HepG2 (cell line): Measurements from ENCODE around the gene NAA25. TPM values are rescaled to one million over a fixed set of nuclear protein-coding genes. Genes with fewer than 3 reads are reported as not detected.

Source experiments
- ARNTL ChIP-seq: sonication (generic); formaldehyde crosslinking; IDR thresholded peaks from 2 replicates; pipeline ENCODE4 v1.4.0; 2020; ENCODE audit warnings: mild to moderate bottlenecking, missing genetic modification reagents
- ATF2 ChIP-seq: sonication (generic); formaldehyde crosslinking; IDR thresholded peaks from 2 replicates; pipeline ENCODE4 v1.4.0; 2020; ENCODE audit warnings: missing genetic modification reagents
- CCAR2 ChIP-seq: fragments of 200-400 bp; formaldehyde crosslinking; optimal IDR thresholded peaks from 2 replicates; pipeline ENCODE3; 2018; ENCODE audit warnings: low read depth, mild to moderate bottlenecking, low read length, moderate library complexity
- EEA1 ChIP-seq: sonication (generic); formaldehyde crosslinking; IDR thresholded peaks from 2 replicates; pipeline ENCODE4 v1.5.1; 2020; ENCODE audit warnings: mild to moderate bottlenecking, missing genetic modification reagents, borderline replicate concordance
- HMG20A ChIP-seq: IDR thresholded peaks from 2 replicates; pipeline ENCODE4 v1.6.1; 2016; ENCODE audit warnings: borderline replicate concordance
- KDM3A ChIP-seq: IDR thresholded peaks from 2 replicates; pipeline ENCODE4 v1.6.1; 2018; ENCODE audit warnings: low read depth, missing compliant biosample characterization
- NCOA1 ChIP-seq: sonication (generic); formaldehyde crosslinking; IDR thresholded peaks from 2 replicates; pipeline ENCODE4 v1.9.0; 2021; ENCODE audit warnings: missing genetic modification reagents
- NCOA5 ChIP-seq: sonication (generic); formaldehyde crosslinking; IDR thresholded peaks from 2 replicates; pipeline ENCODE4 v1.4.0; 2020; ENCODE audit warnings: missing genetic modification reagents
- NFKBIZ ChIP-seq: IDR thresholded peaks from 2 replicates; pipeline ENCODE4 v1.6.1; 2018; ENCODE audit warnings: missing genetic modification reagents, missing compliant biosample characterization
- PHF21A ChIP-seq: sonication (generic); formaldehyde crosslinking; IDR thresholded peaks from 2 replicates; pipeline ENCODE4 v1.5.0; 2020; ENCODE audit warnings: mild to moderate bottlenecking, missing genetic modification reagents
- SMARCC2 ChIP-seq: fragments of 450-650 bp; IDR thresholded peaks from 2 replicates; pipeline ENCODE4 v1.6.1; 2017; ENCODE audit warnings: antibody characterized with exemption, mild to moderate bottlenecking
- SNRNP70 ChIP-seq: fragments of 200-400 bp; formaldehyde crosslinking; IDR thresholded peaks from 2 replicates; pipeline ENCODE4 v1.6.1; 2017; ENCODE audit warnings: mild to moderate bottlenecking, low read depth, low read length, moderate library complexity
- SPEN ChIP-seq: sonication (generic); formaldehyde crosslinking; IDR thresholded peaks from 2 replicates; pipeline ENCODE4 v1.5.1; 2020; ENCODE audit warnings: low read depth, mild to moderate bottlenecking, missing genetic modification reagents
- ZBTB39 ChIP-seq: sonication (generic); formaldehyde crosslinking; IDR thresholded peaks from 2 replicates; pipeline ENCODE4 v1.5.0; 2020; ENCODE audit warnings: missing genetic modification reagents
- ZFP91 ChIP-seq: sonication (generic); formaldehyde crosslinking; IDR thresholded peaks from 2 replicates; pipeline ENCODE4 v1.9.0; 2022; ENCODE audit warnings: missing genetic modification reagents, mild to moderate bottlenecking, borderline replicate concordance
- ZNF138 ChIP-seq: sonication (generic); formaldehyde crosslinking; IDR thresholded peaks from 2 replicates; pipeline ENCODE4 v1.5.0; 2020; ENCODE audit warnings: mild to moderate bottlenecking, low read depth, missing genetic modification reagents
- ZNF160 ChIP-seq: sonication (generic); formaldehyde crosslinking; IDR thresholded peaks from 2 replicates; pipeline ENCODE4 v1.8.0; 2022; ENCODE audit warnings: mild to moderate bottlenecking, inconsistent platforms, missing genetic modification reagents
- ZNF354B ChIP-seq: sonication (generic); formaldehyde crosslinking; IDR thresholded peaks from 2 replicates; pipeline ENCODE4 v1.8.0; 2022; ENCODE audit warnings: mild to moderate bottlenecking, missing genetic modification reagents
- ZNF644 ChIP-seq: IDR thresholded peaks from 2 replicates; pipeline ENCODE4 v1.6.1; 2016; ENCODE audit warnings: low read depth
- ZNF891 ChIP-seq: sonication (generic); formaldehyde crosslinking; IDR thresholded peaks from 2 replicates; pipeline ENCODE4 v1.5.0; 2020; ENCODE audit warnings: mild to moderate bottlenecking, missing genetic modification reagents
- polyA plus RNA-seq, 8 experiments: library from polyadenylated mRNA; depleted of rRNA in 3 of 8; stranded (reverse) in 7 of 8; unstranded in 1 of 8; fragments of >200 nt; fragmentation: Illumina TruSeq in 4 of 8; extraction: Trizol in 4 of 8; gene quantifications; 2 replicates each; pipeline versions ENCODE4 v1.2.1 to v1.2.3, GENCODE V29; 2011 to 2016; ENCODE audit warnings: low read depth in 4 of 8, missing spikeins in 1 of 8, mixed read lengths in 1 of 8; ENCODE audit not compliant: insufficient read depth in 1 of 8
- total RNA-seq, 5 experiments: library from RNA; depleted of rRNA; stranded (reverse); fragments of >200 nt; fragmentation: Illumina TruSeq; extraction: Trizol; gene quantifications; 2 replicates each; pipeline ENCODE4 v1.2.3, GENCODE V29; 2016; ENCODE audit warnings: low read depth in 1 of 5
- TF ChIP-seq, protein P1 (sequence below): IDR thresholded peaks from 2 replicates; pipeline ENCODE4 v1.6.1; 2016
- TF ChIP-seq, protein P2 (sequence below): sonication (generic); formaldehyde crosslinking; conservative IDR thresholded peaks from 2 replicates; pipeline ENCODE4 v1.8.0; 2022; ENCODE audit warnings: mild to moderate bottlenecking, moderate library complexity, missing genetic modification reagents

Gene NAA25
- total and polyA plus RNA-seq, 2 of the 13 experiments (the other 11 are each of a cell fraction or from before 2014, with no cell fraction given): 11.4 to 32.0 TPM

DNA sequence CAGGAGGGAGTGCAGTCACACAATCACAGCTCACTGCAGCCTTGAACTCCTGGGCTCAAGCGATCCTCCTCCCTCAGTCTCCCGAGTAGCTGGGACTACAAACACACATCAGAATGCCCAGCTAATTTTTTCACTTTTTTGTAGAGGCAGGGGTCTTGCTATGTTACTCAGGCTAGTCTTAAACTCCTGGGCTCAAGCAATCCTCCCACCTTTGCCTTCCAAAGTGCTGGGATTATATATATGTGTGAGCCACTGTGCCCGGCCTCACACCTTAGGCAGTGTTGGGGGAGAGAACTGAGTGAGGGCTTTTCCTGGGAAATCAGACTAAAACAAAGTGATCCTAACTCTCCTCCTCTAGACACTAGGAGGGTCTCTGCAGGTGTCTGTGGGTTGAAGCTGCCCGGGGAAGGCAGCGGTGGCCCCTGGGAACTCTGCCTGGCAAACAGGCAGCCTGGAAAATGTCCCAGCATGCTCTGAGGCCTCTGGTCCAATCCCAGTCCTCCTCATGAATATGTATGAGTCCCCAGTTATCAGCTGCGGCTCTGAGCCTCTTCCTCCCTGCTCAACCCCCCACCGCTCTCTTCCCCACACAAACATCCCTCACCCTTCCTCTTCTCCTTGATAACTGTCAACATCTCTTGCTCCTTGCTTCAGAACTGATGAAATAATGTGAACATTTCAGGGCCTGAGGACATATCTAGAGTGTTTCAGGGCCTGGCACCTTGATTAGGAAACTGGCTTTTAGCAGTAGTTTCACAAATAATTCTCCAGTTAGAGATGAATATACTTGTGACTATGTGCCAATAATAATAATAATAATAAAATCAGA, 7.9 kb upstream of the NAA25 start (continued):
- TF ChIP-seq, protein P1, sequence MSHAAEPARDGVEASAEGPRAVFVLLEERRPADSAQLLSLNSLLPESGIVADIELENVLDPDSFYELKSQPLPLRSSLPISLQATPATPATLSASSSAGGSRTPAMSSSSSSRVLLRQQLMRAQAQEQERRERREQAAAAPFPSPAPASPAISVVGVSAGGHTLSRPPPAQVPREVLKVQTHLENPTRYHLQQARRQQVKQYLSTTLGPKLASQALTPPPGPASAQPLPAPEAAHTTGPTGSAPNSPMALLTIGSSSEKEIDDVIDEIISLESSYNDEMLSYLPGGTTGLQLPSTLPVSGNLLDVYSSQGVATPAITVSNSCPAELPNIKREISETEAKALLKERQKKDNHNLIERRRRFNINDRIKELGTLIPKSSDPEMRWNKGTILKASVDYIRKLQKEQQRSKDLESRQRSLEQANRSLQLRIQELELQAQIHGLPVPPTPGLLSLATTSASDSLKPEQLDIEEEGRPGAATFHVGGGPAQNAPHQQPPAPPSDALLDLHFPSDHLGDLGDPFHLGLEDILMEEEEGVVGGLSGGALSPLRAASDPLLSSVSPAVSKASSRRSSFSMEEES (CRISPR knock-in tag): no peak
- TF ChIP-seq ZNF891 (CRISPR knock-in tag) (no peak), ZBTB39 (CRISPR knock-in tag) (no peak), NCOA5 (no peak), ZNF354B (CRISPR knock-in tag) (no peak), ZNF138 (CRISPR knock-in tag) (no peak), NCOA1 (CRISPR knock-in tag) (0 out of 2 replicates have a peak, but pooled peaks have one; percentile 50), CCAR2 (no peak), ZNF644 (CRISPR knock-in tag) (no peak), SPEN (0 out of 2 replicates have a peak, but pooled peaks have one; percentile 27), ZNF160 (CRISPR knock-in tag) (no peak), ATF2 (CRISPR knock-in tag) (peak; percentile 12; the same call in 1 of the 2 replicates), NFKBIZ (CRISPR knock-in tag) (no peak), PHF21A (CRISPR knock-in tag) (peak; percentile 58), KDM3A (CRISPR knock-in tag) (no peak), ARNTL (no peak), HMG20A (CRISPR knock-in tag) (no peak), EEA1 (CRISPR knock-in tag) (no peak), SNRNP70 (no peak), ZFP91 (CRISPR knock-in tag) (no peak), SMARCC2 (no peak)
- TF ChIP-seq, protein P2, sequence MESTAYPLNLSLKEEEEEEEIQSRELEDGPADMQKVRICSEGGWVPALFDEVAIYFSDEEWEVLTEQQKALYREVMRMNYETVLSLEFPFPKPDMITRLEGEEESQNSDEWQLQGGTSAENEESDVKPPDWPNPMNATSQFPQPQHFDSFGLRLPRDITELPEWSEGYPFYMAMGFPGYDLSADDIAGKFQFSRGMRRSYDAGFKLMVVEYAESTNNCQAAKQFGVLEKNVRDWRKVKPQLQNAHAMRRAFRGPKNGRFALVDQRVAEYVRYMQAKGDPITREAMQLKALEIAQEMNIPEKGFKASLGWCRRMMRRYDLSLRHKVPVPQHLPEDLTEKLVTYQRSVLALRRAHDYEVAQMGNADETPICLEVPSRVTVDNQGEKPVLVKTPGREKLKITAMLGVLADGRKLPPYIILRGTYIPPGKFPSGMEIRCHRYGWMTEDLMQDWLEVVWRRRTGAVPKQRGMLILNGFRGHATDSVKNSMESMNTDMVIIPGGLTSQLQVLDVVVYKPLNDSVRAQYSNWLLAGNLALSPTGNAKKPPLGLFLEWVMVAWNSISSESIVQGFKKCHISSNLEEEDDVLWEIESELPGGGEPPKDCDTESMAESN (CRISPR knock-in tag): no peak
